ENCODE results near the gene LTBP1.

- TF ChIP-seq CTCF (conservative IDR thresholded peaks at IDR 0.05; ENCODE audit: low read length) = no peak
- TF ChIP-seq EZH2phosphoT487 (IDR thresholded peaks at IDR 0.05; ENCODE audit: borderline replicate concordance, low read depth, low read length) = no peak
Measured at GRCh38 chr2:33214436-33214835, 267.7 kb downstream of the LTBP1 start.
